HCT116 (cell line): ENCODE data around the gene LHFPL6. TPM values are rescaled to one million over a fixed set of nuclear protein-coding genes. Genes with fewer than 3 reads are reported as not detected.

Experiments used
- ATAC-seq: fragments of 200-7000 bp; cut with Tn5 transposase; 2 replicates; pipeline ENCODE4 v1.9.1; 2020; ENCODE audit warnings: mild to moderate bottlenecking, moderate library complexity
- BruUV-seq: library from RNA; stranded (reverse); fragments of 400-500 nt; replicated peaks from 2 replicates; lab custom pipeline; 2021; lab: Mats Ljungman, UMichigan
- CTCF ChIA-PET: fragments of 300-600 bp; sonication (Branson Sonifier 250); formaldehyde crosslinking; loops from one replicate; lab custom pipeline; 2021; ENCODE audit warnings: antibody characterized with exemption; lab: Charles Lee
- POLR2A ChIA-PET: fragments of 300-600, 350-600 bp; sonication (Branson Sonifier 250); formaldehyde crosslinking; loops from one replicate; lab custom pipeline; 2021; ENCODE audit warnings: antibody characterized with exemption; lab: Charles Lee
- RAD21 ChIA-PET, 2 experiments: fragments of 300-600 bp; sonication (Branson Sonifier 250); formaldehyde crosslinking; loops; one replicate each; lab custom pipeline; 2023; ENCODE audit warnings: low total read pairs in 2 of 2; ENCODE audit not compliant: uncharacterized antibody in 2 of 2, unreplicated experiment in 2 of 2, low non-redundant PET in 1 of 2; lab: Charles Lee
- DNase-seq: peaks from one replicate; pipeline ENCODE4 v3.0.0-alpha.2; 2010; ENCODE audit warnings: low read depth, low spot score
- H2AFZ ChIP-seq: fragments of 200-600 bp; shearing (Covaris generic), sonication (generic); 2 replicates; pipeline ENCODE4 v1.6.1; 2017; ENCODE audit warnings: low read depth, mixed run types, mixed read lengths, antibody characterized with exemption, low read length; ENCODE audit not compliant: poor library complexity, severe bottlenecking
- H3K27ac ChIP-seq: 2 replicates; pipeline ENCODE4 v1.5.1; 2012; ENCODE audit warnings: low read depth, low read length
- H3K27me3 ChIP-seq: fragments of 200-600 bp; sonication (generic); 2 replicates; pipeline ENCODE4 v1.6.1; 2016; ENCODE audit warnings: mixed run types, low read length, mixed read lengths; ENCODE audit not compliant: insufficient read depth
- H3K36me3 ChIP-seq, 2 experiments: fragments of 200-500 bp in 1 of 2; fragments of 200-600 bp in 1 of 2; sonication (Bioruptor generic) in 1 of 2; sonication (generic) in 1 of 2; 2 replicates each; pipeline versions ENCODE4 v1.5.1 to v1.6.1; 2014 to 2016; ENCODE audit warnings: low read length in 2 of 2, inconsistent platforms in 1 of 2, mixed read lengths in 1 of 2, mixed run types in 1 of 2; ENCODE audit not compliant: insufficient read depth in 2 of 2, control insufficient read depth in 1 of 2
- H3K4me1 ChIP-seq, 2 experiments: fragments of 200-600 bp in 1 of 2; sonication (generic) in 1 of 2; 2 replicates each; pipeline versions ENCODE4 v1.5.1 to v1.6.1; 2012 to 2017; ENCODE audit warnings: low read length in 2 of 2, inconsistent platforms in 1 of 2, mild to moderate bottlenecking in 1 of 2, mixed read lengths in 1 of 2, mixed run types in 1 of 2, moderate library complexity in 1 of 2; ENCODE audit not compliant: insufficient read depth in 2 of 2, control insufficient read depth in 1 of 2
- H3K4me2 ChIP-seq: fragments of 200-600 bp; sonication (generic); 2 replicates; pipeline ENCODE4 v1.6.1; 2017; ENCODE audit warnings: mixed run types, low read length, mixed read lengths
- H3K4me3 ChIP-seq, 2 experiments: fragments of 200-600 bp in 1 of 2; sonication (generic) in 1 of 2; replicated peaks in 1 of 2; 2 replicates each; pipeline ENCODE4 v1.5.1; 2011 to 2016; ENCODE audit warnings: low read length in 2 of 2, control low read depth in 1 of 2, low read depth in 1 of 2, mild to moderate bottlenecking in 1 of 2, mixed read lengths in 1 of 2, mixed run types in 1 of 2
- H3K79me2 ChIP-seq: fragments of 200-600 bp; sonication (generic); 2 replicates; pipeline ENCODE4 v1.6.1; 2017; ENCODE audit warnings: mild to moderate bottlenecking, mixed run types, low read length, moderate library complexity, mixed read lengths; ENCODE audit not compliant: insufficient read depth
- H3K9ac ChIP-seq: fragments of 200-600 bp; sonication (generic); 2 replicates; pipeline ENCODE4 v1.6.1; 2016; ENCODE audit warnings: low read length, mixed read lengths
- H3K9me2 ChIP-seq: fragments of 200-600 bp; sonication (generic), shearing (Covaris generic); 2 replicates; pipeline ENCODE4 v1.6.1; 2017; ENCODE audit warnings: mixed run types, mild to moderate bottlenecking, moderate library complexity; ENCODE audit not compliant: insufficient read depth
- H3K9me3 ChIP-seq, 2 experiments: fragments of 200-500 bp in 1 of 2; fragments of 200-600 bp in 1 of 2; sonication (Bioruptor generic) in 1 of 2; sonication (generic) in 1 of 2; 2 replicates each; pipeline ENCODE4 v1.6.1; 2014 to 2017; ENCODE audit warnings: low read length in 2 of 2, mixed read lengths in 2 of 2, inconsistent platforms in 1 of 2, low read depth in 1 of 2, mild to moderate bottlenecking in 1 of 2, mixed run types in 1 of 2, moderate library complexity in 1 of 2; ENCODE audit not compliant: control insufficient read depth in 1 of 2, insufficient read depth in 1 of 2
- H4K20me1 ChIP-seq: fragments of 200-600 bp; sonication (generic), shearing (Covaris generic); 2 replicates; pipeline ENCODE4 v1.6.1; 2017; ENCODE audit warnings: mixed run types, mild to moderate bottlenecking, moderate library complexity; ENCODE audit not compliant: insufficient read depth
- ATF3 ChIP-seq: IDR thresholded peaks from 2 replicates; pipeline ENCODE4 v1.6.1; 2012
- CEBPB ChIP-seq: IDR thresholded peaks from 2 replicates; pipeline ENCODE4 v1.6.1; 2012; ENCODE audit warnings: low read depth
- ELF1 ChIP-seq: IDR thresholded peaks from 2 replicates; pipeline ENCODE4 v1.6.1; 2012; ENCODE audit warnings: low read depth, borderline replicate concordance
- EZH2 ChIP-seq: fragments of 200-600 bp; sonication (generic); IDR thresholded peaks from 2 replicates; pipeline ENCODE4 v1.6.1; 2017; ENCODE audit warnings: antibody characterized with exemption, mixed run types
- FOSL1 ChIP-seq: IDR thresholded peaks from 2 replicates; pipeline ENCODE4 v1.6.1; 2012; ENCODE audit warnings: low read depth
- JUND ChIP-seq: IDR thresholded peaks from 2 replicates; pipeline ENCODE4 v1.6.1; 2012
- MAX ChIP-seq: IDR thresholded peaks from 2 replicates; pipeline ENCODE4 v1.6.1; 2012
- POLR2A ChIP-seq: IDR thresholded peaks from 2 replicates; pipeline ENCODE4 v1.7.0; 2011; ENCODE audit warnings: borderline replicate concordance; ENCODE audit not compliant: insufficient read depth, insufficient read length; ENCODE audit errors: extremely low read depth
- POLR2AphosphoS5 ChIP-seq: IDR thresholded peaks from 2 replicates; pipeline ENCODE4 v1.6.1; 2011; ENCODE audit warnings: mild to moderate bottlenecking, low read depth, low read length, moderate library complexity
- REST ChIP-seq: IDR thresholded peaks from 2 replicates; pipeline ENCODE4 v1.6.1; 2012; ENCODE audit warnings: low read depth
- SIN3A ChIP-seq: IDR thresholded peaks from 2 replicates; pipeline ENCODE4 v1.6.1; 2012; ENCODE audit warnings: low read depth
- SP1 ChIP-seq: IDR thresholded peaks from 2 replicates; pipeline ENCODE4 v1.6.1; 2012; ENCODE audit warnings: low read depth
- SRF ChIP-seq: IDR thresholded peaks from 2 replicates; pipeline ENCODE4 v1.6.1; 2012; ENCODE audit warnings: low read depth
- TCF7L2 ChIP-seq: IDR thresholded peaks from 2 replicates; pipeline ENCODE4 v1.7.0; 2011; ENCODE audit warnings: borderline replicate concordance, inconsistent platforms; ENCODE audit not compliant: insufficient read depth, insufficient read length; ENCODE audit errors: extremely low read depth
- ZNF274 ChIP-seq: fragments of 200-500 bp; sonication (Bioruptor generic); IDR thresholded peaks from 2 replicates; pipeline ENCODE4 v1.6.1; 2014; ENCODE audit warnings: mild to moderate bottlenecking, low read depth, low read length, inconsistent platforms
- intact Hi-C: fragments of 100-400 bp; cut with micrococcal nuclease; formaldehyde crosslinking; loops from 2 replicates; pipeline ENCODE4 v1.10.0; 2022
- total RNA-seq: library from RNA; stranded (reverse); gene quantifications from one replicate; pipeline ENCODE4 v1.2.1, GENCODE V29; 2021; ENCODE audit not compliant: unreplicated experiment
- TF ChIP-seq, protein P1 (sequence below), 3 experiments: fragments of 200-600 bp in 1 of 3; sonication (generic) in 1 of 3; IDR thresholded peaks in 2 of 3; conservative IDR thresholded peaks in 1 of 3; 2 replicates each; pipeline ENCODE4 v1.5.1; 2012 to 2017; ENCODE audit warnings: low read depth in 2 of 3, low read length in 2 of 3, antibody characterized with exemption in 1 of 3, borderline replicate concordance in 1 of 3, control low read depth in 1 of 3, mild to moderate bottlenecking in 1 of 3, mixed read lengths in 1 of 3, mixed run types in 1 of 3, moderate library complexity in 1 of 3; ENCODE audit not compliant: insufficient read depth in 1 of 3

The LHFPL6 gene
- total RNA-seq, 1 experiment from 2014 or later, result 0.22 TPM

DNA sequence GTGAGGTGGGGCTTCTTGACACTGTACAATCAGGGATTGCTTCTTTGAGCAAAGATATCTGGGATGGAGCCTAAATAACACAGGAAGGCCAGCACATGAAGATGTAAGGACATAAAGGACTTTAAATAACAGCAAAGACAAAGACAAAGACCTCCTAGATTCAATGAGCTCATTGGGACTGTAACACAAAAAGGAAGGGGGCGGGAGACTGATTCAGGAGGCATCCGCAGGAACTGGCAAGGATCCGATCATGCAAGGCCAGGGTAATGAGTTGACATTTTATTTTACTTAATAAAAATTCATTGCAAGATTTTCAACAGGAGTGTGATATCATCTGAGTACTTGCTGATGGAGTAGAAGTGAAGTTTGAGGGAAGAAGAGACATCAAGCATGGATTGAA is 121.5 kb downstream of the LHFPL6 start:
- H3K9me2 ChIP-seq, result no peaks in the 10 kb centered on the region
- no peaks in the 10 kb centered on the region for H4K20me1 ChIP-seq
- no peaks in the 10 kb centered on the region for H3K4me1 ChIP-seq
- ChIA-PET POLR2A (no interaction called here), CTCF (no interaction called here), RAD21 (no interaction called here)
- no peak overlapping the region for H3K9ac ChIP-seq
- no peak overlapping the region for H2AFZ ChIP-seq
- no peak for DNase-seq
- no peaks in the 10 kb centered on the region for H3K9me3 ChIP-seq
- H3K36me3 ChIP-seq, result no peaks in the 10 kb centered on the region
- H3K79me2 ChIP-seq, result no peaks in the 10 kb centered on the region
- no peak overlapping the region for H3K4me2 ChIP-seq
- intact Hi-C loops, result no loop called here
- H3K27ac ChIP-seq, result no peak overlapping the region
- H3K4me3 ChIP-seq, result no peak overlapping the region
- ATAC-seq, result no peak
- BruUV-seq, result no TSS peak
- peaks cover 38% of the 10 kb centered on the region; the same call in 1 of the 2 replicates for H3K27me3 ChIP-seq
- TF ChIP-seq ELF1 (no peak), SIN3A (no peak), JUND (no peak)

DNA sequence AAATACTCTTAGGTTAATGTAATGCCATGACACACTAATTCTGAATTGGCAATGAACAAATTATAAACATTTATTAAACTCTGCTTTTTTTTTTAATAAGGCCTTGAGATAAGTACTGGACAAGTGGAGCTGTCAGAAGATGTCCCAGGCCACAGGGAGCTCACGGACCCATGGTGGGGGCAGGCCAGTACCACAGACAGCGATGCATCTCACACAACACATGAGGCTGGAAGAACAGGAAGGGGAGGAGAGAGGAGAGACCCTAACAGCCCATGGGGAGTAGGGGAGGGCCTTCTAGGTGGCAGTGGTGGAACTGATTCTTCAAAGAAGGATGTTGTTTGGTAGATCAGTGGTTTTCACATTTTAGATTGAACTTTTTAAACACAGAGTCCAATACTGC is 128.4 kb downstream of the LHFPL6 start:
- Histone ChIP-seq H3K27me3 (peaks cover 49% of the 10 kb centered on the region), H3K27ac (no peak overlapping the region), H3K4me1 (no peaks in the 10 kb centered on the region), H3K9ac (no peak overlapping the region), H3K4me3 (no peak overlapping the region), H3K4me2 (no peak overlapping the region), H3K36me3 (no peaks in the 10 kb centered on the region), H3K9me3 (no peaks in the 10 kb centered on the region), H3K79me2 (no peaks in the 10 kb centered on the region), H3K9me2 (no peaks in the 10 kb centered on the region), H4K20me1 (no peaks in the 10 kb centered on the region), H2AFZ (no peak overlapping the region)
- CTCF ChIA-PET, result no interaction called here
- RAD21 ChIA-PET, result no interaction called here
- DNase-seq (no peak), ATAC-seq (no peak)
- BruUV-seq, result no TSS peak
- POLR2A ChIA-PET, result no interaction called here
- intact Hi-C loops, result no loop called here
- no peak for TF ChIP-seq ATF3
- TF ChIP-seq JUND, result no peak
- no peak for TF ChIP-seq POLR2AphosphoS5
- no peak for TF ChIP-seq REST
- TF ChIP-seq EZH2, result no peak
- TF ChIP-seq ZNF274, result no peak
- TF ChIP-seq SIN3A, result no peak
- TF ChIP-seq SRF, result no peak
- TF ChIP-seq SP1, result no peak
- TF ChIP-seq FOSL1, result no peak
- no peak for TF ChIP-seq CEBPB
- TF ChIP-seq MAX, result no peak
- no peak for TF ChIP-seq POLR2A
- TF ChIP-seq TCF7L2, result no peak
- no peak for TF ChIP-seq ELF1
- TF ChIP-seq, protein P1, sequence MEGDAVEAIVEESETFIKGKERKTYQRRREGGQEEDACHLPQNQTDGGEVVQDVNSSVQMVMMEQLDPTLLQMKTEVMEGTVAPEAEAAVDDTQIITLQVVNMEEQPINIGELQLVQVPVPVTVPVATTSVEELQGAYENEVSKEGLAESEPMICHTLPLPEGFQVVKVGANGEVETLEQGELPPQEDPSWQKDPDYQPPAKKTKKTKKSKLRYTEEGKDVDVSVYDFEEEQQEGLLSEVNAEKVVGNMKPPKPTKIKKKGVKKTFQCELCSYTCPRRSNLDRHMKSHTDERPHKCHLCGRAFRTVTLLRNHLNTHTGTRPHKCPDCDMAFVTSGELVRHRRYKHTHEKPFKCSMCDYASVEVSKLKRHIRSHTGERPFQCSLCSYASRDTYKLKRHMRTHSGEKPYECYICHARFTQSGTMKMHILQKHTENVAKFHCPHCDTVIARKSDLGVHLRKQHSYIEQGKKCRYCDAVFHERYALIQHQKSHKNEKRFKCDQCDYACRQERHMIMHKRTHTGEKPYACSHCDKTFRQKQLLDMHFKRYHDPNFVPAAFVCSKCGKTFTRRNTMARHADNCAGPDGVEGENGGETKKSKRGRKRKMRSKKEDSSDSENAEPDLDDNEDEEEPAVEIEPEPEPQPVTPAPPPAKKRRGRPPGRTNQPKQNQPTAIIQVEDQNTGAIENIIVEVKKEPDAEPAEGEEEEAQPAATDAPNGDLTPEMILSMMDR (IDR thresholded peaks at IDR 0.05 in 2 of 3, conservative IDR thresholded peaks at IDR 0.05 in 1 of 3; ENCODE audit: borderline replicate concordance in 1 of 3, insufficient read depth in 1 of 3, low read depth in 2 of 3, low read length in 2 of 3), result no peak
- TF ChIP-seq, all 23 proteins: peak for 0
